Liver (tissue), 9 donors: ENCODE results near the gene NEURL3. TPM values are rescaled to one million over a fixed set of nuclear protein-coding genes. Genes with fewer than 3 reads are reported as not detected.

Experiments
- DNase-seq: peaks from one replicate; pipeline ENCODE4 v3.0.0-alpha.2; 2017; ENCODE audit warnings: low spot score
- H3K27ac ChIP-seq, 2 donors: one replicate each; pipeline ENCODE4 v1.7.0; 2013; ENCODE audit warnings: inconsistent platforms in 2 of 2, low read length in 2 of 2, control low read depth in 1 of 2, low read depth in 1 of 2, mild to moderate bottlenecking in 1 of 2
- H3K27me3 ChIP-seq, 4 donors: one replicate each; pipeline versions ENCODE4 v1.6.1 to v1.7.0; 2013; ENCODE audit warnings: low read length in 3 of 4, inconsistent platforms in 1 of 4, mild to moderate bottlenecking in 1 of 4, moderate library complexity in 1 of 4; ENCODE audit not compliant: control insufficient read depth in 4 of 4, insufficient read depth in 4 of 4
- H3K36me3 ChIP-seq, 4 donors: one replicate each; pipeline versions ENCODE4 v1.6.1 to v1.7.0; 2013; ENCODE audit warnings: low read length in 3 of 4, mild to moderate bottlenecking in 3 of 4, low read depth in 1 of 4, moderate library complexity in 1 of 4; ENCODE audit not compliant: control insufficient read depth in 4 of 4, insufficient read depth in 3 of 4
- H3K4me1 ChIP-seq, 4 donors: one replicate each; pipeline versions ENCODE4 v1.6.1 to v1.7.0; 2013; ENCODE audit warnings: low read length in 3 of 4, mild to moderate bottlenecking in 3 of 4, moderate library complexity in 1 of 4; ENCODE audit not compliant: control insufficient read depth in 4 of 4, insufficient read depth in 4 of 4
- H3K4me3 ChIP-seq, 3 donors: one replicate each; pipeline versions ENCODE4 v1.6.1 to v1.7.0; 2013; ENCODE audit warnings: low read length in 3 of 3, control low read depth in 1 of 3, low read depth in 1 of 3, mild to moderate bottlenecking in 1 of 3
- H3K9ac ChIP-seq, 2 donors: one replicate each; pipeline ENCODE4 v1.7.0; 2013; ENCODE audit warnings: low read length in 2 of 2, mild to moderate bottlenecking in 2 of 2, moderate library complexity in 2 of 2, control low read depth in 1 of 2, low read depth in 1 of 2
- H3K9me3 ChIP-seq, 4 donors: one replicate each; pipeline versions ENCODE4 v1.6.1 to v1.7.0; 2013; ENCODE audit warnings: low read length in 3 of 4; ENCODE audit not compliant: control insufficient read depth in 4 of 4
- ATF3 ChIP-seq: IDR thresholded peaks from 2 replicates; pipeline ENCODE4 v1.6.1; 2016; ENCODE audit warnings: antibody characterized with exemption
- CTCF ChIP-seq: fragments of 150-350 bp; IDR thresholded peaks from 2 replicates; pipeline ENCODE4 v1.5.1; 2017; ENCODE audit warnings: improper control_type of control experiment, low read depth, low read length; ENCODE audit not compliant: missing input control
- EGR1 ChIP-seq, 2 donors: IDR thresholded peaks; 2 replicates each; pipeline ENCODE4 v1.6.1; 2016 to 2018; ENCODE audit warnings: antibody characterized with exemption in 2 of 2, low read depth in 2 of 2
- FOXA1 ChIP-seq: IDR thresholded peaks from 2 replicates; pipeline ENCODE4 v1.6.1; 2016; ENCODE audit warnings: antibody characterized with exemption
- FOXA2 ChIP-seq: IDR thresholded peaks from 2 replicates; pipeline ENCODE4 v1.6.1; 2016; ENCODE audit warnings: antibody characterized with exemption
- GABPA ChIP-seq, 2 donors: IDR thresholded peaks in 1 of 2; conservative IDR thresholded peaks in 1 of 2; 2 replicates each; pipeline ENCODE4 v1.6.1; 2016; ENCODE audit warnings: antibody characterized with exemption in 2 of 2, mild to moderate bottlenecking in 1 of 2, moderate library complexity in 1 of 2
- HNF4A ChIP-seq, 2 donors: conservative IDR thresholded peaks; 2 replicates each; pipeline ENCODE4 v1.6.1; 2016; ENCODE audit warnings: antibody characterized with exemption in 2 of 2, mild to moderate bottlenecking in 2 of 2
- HNF4G ChIP-seq: IDR thresholded peaks from 2 replicates; pipeline ENCODE4 v1.6.1; 2016; ENCODE audit warnings: antibody characterized with exemption
- JUND ChIP-seq, 2 donors: IDR thresholded peaks; 2 replicates each; pipeline ENCODE4 v1.6.1; 2016; ENCODE audit warnings: antibody characterized with exemption in 2 of 2
- NR2F2 ChIP-seq: IDR thresholded peaks from 2 replicates; pipeline ENCODE4 v1.6.1; 2016; ENCODE audit warnings: antibody characterized with exemption
- RAD21 ChIP-seq, 2 donors: IDR thresholded peaks; 2 replicates each; pipeline ENCODE4 v1.6.1; 2016; ENCODE audit warnings: antibody characterized with exemption in 2 of 2, mild to moderate bottlenecking in 2 of 2
- RXRA ChIP-seq, 2 donors: IDR thresholded peaks; 2 replicates each; pipeline ENCODE4 v1.6.1; 2017 to 2018; ENCODE audit warnings: antibody characterized with exemption in 2 of 2, mild to moderate bottlenecking in 1 of 2
- SP1 ChIP-seq: IDR thresholded peaks from 2 replicates; pipeline ENCODE4 v1.6.1; 2018; ENCODE audit warnings: antibody characterized with exemption, mild to moderate bottlenecking
- TAF1 ChIP-seq: conservative IDR thresholded peaks from 2 replicates; pipeline ENCODE4 v1.6.1; 2016; ENCODE audit warnings: antibody characterized with exemption, mild to moderate bottlenecking
- YY1 ChIP-seq: IDR thresholded peaks from 2 replicates; pipeline ENCODE4 v1.6.1; 2016; ENCODE audit warnings: antibody characterized with exemption, mild to moderate bottlenecking
- ZBTB33 ChIP-seq: IDR thresholded peaks from 2 replicates; pipeline ENCODE4 v1.6.1; 2016; ENCODE audit warnings: antibody characterized with exemption
- WGBS: extraction: QIAGEN DNeasy Blood & Tissue Kit; methylation state at CpG from one replicate; pipeline ENCODE4 v1.1.7; 2013; 5-methylcytosine and 5-hydroxymethylcytosine counted together
- polyA plus RNA-seq, 2 donors: library from polyadenylated mRNA; stranded (reverse) in 1 of 2; unstranded in 1 of 2; fragments of 200-250 nt in 1 of 2; fragments of >200 nt in 1 of 2; fragmentation: Nextera tagmentation in 1 of 2; extraction: Ambion mirVana in 1 of 2; gene quantifications; one replicate each; pipeline versions ENCODE4 v1.2.1 to v1.2.3, GENCODE V29; 2013 to 2015
- total RNA-seq, 2 donors: library from RNA; depleted of rRNA; stranded (reverse); fragments of >200 nt; gene quantifications; one replicate each; pipeline ENCODE4 v1.2.3, GENCODE V29; 2014
- TF ChIP-seq, protein P1 (sequence below): IDR thresholded peaks from 2 replicates; pipeline ENCODE4 v1.6.1; 2016; ENCODE audit warnings: antibody characterized with exemption
- TF ChIP-seq, protein P2 (sequence below): IDR thresholded peaks from 2 replicates; pipeline ENCODE4 v1.6.1; 2016; ENCODE audit warnings: antibody characterized with exemption, mild to moderate bottlenecking
- donor health status: healthy.
- donor health status: healthy.
- donor health status: healthy.
- donor health status: healthy.
- donor health status: healthy.

The NEURL3 gene
- total and polyA plus RNA-seq, 4 donors: 0.61 to 3.4 (median 1.4) TPM

GRCh38 chr2:96493072-96493471 lies 12.1 kb downstream of the NEURL3 start:
- WGBS: 79% methylated on average over 5 of the region's 5 CpGs
- H3K36me3 ChIP-seq: peaks cover 0 to under 1% (median 0%) of the 10 kb centered on the region in 4 donors
- no peaks in the 10 kb centered on the region for H3K27me3 ChIP-seq

More at GRCh38 chr2:96493072-96493471, 12.1 kb downstream of the NEURL3 start:
- no peak for DNase-seq
- TF ChIP-seq GABPA (IDR thresholded peaks at IDR 0.05 in 1 of 2, conservative IDR thresholded peaks at IDR 0.05 in 1 of 2) (no peak), ATF3 (no peak), JUND (IDR thresholded peaks at IDR 0.05) (no peak), FOXA1 (no peak), SP1 (no peak), EGR1 (IDR thresholded peaks at IDR 0.05; ENCODE audit: low read depth in 2 of 2) (no peak), ZBTB33 (no peak), RXRA (IDR thresholded peaks at IDR 0.05) (no peak), TAF1 (no peak), CTCF (no peak), HNF4A (conservative IDR thresholded peaks at IDR 0.05) (no peak), RAD21 (IDR thresholded peaks at IDR 0.05) (no peak), FOXA2 (no peak), NR2F2 (no peak), HNF4G (no peak), YY1 (no peak)
- TF ChIP-seq, protein P1, sequence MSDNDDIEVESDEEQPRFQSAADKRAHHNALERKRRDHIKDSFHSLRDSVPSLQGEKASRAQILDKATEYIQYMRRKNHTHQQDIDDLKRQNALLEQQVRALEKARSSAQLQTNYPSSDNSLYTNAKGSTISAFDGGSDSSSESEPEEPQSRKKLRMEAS: no peak
- TF ChIP-seq, protein P2, sequence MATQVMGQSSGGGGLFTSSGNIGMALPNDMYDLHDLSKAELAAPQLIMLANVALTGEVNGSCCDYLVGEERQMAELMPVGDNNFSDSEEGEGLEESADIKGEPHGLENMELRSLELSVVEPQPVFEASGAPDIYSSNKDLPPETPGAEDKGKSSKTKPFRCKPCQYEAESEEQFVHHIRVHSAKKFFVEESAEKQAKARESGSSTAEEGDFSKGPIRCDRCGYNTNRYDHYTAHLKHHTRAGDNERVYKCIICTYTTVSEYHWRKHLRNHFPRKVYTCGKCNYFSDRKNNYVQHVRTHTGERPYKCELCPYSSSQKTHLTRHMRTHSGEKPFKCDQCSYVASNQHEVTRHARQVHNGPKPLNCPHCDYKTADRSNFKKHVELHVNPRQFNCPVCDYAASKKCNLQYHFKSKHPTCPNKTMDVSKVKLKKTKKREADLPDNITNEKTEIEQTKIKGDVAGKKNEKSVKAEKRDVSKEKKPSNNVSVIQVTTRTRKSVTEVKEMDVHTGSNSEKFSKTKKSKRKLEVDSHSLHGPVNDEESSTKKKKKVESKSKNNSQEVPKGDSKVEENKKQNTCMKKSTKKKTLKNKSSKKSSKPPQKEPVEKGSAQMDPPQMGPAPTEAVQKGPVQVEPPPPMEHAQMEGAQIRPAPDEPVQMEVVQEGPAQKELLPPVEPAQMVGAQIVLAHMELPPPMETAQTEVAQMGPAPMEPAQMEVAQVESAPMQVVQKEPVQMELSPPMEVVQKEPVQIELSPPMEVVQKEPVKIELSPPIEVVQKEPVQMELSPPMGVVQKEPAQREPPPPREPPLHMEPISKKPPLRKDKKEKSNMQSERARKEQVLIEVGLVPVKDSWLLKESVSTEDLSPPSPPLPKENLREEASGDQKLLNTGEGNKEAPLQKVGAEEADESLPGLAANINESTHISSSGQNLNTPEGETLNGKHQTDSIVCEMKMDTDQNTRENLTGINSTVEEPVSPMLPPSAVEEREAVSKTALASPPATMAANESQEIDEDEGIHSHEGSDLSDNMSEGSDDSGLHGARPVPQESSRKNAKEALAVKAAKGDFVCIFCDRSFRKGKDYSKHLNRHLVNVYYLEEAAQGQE: no peak
- H3K27ac ChIP-seq: no peak overlapping the region
- H3K9ac ChIP-seq: no peak overlapping the region
- peaks cover 0 to 4% (median 0%) of the 10 kb centered on the region in 4 donors for H3K9me3 ChIP-seq
- H3K4me3 ChIP-seq: no peak overlapping the region
- no peaks in the 10 kb centered on the region for H3K4me1 ChIP-seq
